HS-5 (cell line): ENCODE data around the gene HSPG2.
"Not testable (repeated sequence)": the region's sequence is repeated elsewhere in the genome, so short reads cannot be mapped to it uniquely, and the experiment has no call there.

Experiments
- DNase-seq: peaks from one replicate; pipeline ENCODE4 v3.0.0-alpha.2; 2012; ENCODE audit warnings: low read depth

Gene HSPG2

DNA sequence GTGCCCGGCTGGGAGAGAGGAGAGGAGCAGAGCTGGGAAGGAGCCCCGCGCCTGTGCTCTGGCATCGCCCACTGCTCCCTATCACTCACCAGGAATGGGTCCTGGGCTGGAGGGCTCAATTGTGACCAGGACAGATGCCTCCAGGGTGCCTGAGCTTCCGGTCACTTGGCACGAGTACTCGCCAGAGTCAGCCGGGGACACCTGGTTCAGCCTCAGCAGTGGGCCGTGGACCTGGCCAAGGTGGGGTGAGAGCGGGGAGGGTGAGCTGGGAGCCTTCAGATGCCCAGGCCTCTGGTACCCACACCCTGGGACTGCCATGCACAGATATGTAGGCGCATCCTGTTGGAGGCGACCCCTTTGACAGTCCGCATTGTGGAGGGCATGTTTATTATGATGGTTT is 93.9 kb downstream of the HSPG2 start:
- DNase-seq = no peak

- DNase-seq = no peak
Observed at GRCh38 chr1:21842606-21843162, 94.4 kb downstream of the HSPG2 start.

DNA sequence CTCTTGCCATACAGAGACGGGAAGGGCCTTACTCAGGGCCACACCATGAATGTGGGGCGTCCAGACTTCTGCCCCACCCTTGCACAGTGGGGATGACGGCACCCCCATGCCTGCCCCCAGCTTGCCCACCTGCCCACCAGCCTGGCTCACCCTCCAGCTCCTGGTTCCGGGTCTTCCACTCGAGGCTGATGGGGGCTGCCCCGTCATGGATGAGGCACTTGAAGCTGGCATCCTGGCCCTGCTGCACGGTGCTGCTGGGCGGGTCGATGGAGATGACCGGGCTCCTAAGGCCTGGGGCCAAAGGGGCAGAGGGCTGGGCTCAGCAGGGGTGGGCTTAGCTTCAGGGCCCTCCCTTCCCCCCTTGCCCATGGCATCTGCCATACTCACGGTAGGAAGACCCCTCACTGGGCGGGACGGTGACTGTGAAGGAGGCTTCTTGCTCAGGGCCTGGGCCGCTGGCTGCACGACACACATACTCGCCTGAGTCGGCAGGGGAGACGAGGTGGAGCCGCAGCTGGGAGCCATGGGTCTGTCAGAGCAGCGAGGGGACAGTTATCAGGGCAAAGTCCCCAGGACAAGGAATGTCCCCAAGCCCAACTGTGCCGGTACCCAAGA is 95.2 kb downstream of the HSPG2 start:
- DNase-seq = no peak

- no peak for DNase-seq
Observed at GRCh38 chr1:21840981-21841380, 96.1 kb downstream of the HSPG2 start.

DNA sequence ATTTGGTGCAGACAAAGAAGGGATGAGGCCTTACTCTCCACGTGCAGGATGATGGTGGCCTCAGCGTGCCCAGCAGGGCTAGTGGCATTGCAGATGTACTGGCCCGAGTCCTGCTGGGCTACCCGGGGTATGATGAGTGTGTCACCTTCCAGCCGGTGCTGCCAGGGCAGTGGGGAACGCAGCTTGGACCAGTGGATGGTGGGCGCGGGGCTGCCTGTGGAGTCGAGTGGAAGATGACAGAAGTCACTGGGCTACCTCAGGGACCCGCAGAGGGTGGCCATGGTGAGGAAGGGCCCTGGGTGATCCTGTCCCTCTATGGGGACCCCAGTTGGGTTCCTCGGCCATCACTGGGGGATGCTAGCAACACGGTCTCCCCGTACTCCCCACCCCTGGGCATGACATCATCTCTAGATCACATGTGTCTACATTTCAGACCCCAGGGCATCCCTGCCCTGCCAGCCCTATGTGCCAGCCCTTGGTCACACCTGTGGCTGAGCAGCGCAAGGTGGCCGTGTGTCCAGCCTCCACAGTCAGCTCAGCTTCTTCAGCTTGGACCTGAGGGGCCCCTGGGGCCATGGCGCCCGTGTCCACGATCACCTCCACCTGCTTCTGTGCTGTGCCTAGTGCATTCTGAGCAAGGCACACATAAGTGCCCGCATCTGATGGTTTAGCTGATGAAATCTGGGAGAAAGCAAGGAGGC is 97.6 kb downstream of the HSPG2 start:
- DNase-seq = no peak

- no peak for DNase-seq
Observed at GRCh38 chr1:21838359-21839157, 98.6 kb downstream of the HSPG2 start.

GRCh38 chr1:21837476-21837875 is 99.6 kb downstream of the HSPG2 start:
- no peak for DNase-seq

DNA sequence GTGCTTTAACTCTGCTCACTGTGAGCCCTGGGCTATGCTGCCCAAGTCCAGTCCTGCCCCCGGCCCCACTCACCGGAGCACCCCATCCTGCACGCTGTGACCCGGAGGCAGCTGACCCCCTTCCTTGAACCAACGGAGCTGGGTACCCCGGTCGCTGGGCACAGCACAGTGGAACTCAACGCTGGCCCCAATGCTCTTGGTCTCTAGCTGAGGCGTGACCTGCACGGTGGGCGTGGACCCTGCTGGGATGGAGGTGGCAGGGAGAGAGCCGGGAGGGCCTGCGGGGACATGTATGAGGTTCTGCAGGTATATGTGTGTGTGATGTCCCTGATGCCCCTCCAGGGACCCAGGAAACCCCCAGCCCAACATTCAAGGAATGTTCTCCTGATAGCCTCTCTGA is 100.4 kb downstream of the HSPG2 start:
- no peak for DNase-seq

DNA sequence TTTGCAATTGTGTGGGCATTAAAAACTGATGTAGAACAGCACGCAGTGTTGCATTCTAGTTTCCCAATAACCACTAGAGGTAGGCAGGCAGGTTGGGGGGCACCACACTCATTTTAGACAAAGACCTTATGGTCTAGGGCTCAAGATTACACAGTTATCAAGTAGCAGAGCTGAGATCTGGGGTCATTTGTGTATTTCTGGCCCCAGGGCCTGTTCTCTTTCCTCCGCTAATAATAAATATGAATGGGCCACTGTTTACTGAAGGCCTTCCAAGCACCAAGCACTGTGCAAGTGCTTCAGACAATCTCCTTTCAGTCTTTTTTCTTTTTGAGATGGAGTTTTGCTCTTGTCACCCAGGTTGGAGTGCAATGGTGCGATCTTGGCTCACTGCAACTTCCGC is 101.1 kb downstream of the HSPG2 start:
- no peak for DNase-seq

GRCh38 chr1:21834666-21835065 is 102.4 kb downstream of the HSPG2 start:
- no peak for DNase-seq

GRCh38 chr1:21834094-21834493 is 103.0 kb downstream of the HSPG2 start:
- no peak for DNase-seq

DNA sequence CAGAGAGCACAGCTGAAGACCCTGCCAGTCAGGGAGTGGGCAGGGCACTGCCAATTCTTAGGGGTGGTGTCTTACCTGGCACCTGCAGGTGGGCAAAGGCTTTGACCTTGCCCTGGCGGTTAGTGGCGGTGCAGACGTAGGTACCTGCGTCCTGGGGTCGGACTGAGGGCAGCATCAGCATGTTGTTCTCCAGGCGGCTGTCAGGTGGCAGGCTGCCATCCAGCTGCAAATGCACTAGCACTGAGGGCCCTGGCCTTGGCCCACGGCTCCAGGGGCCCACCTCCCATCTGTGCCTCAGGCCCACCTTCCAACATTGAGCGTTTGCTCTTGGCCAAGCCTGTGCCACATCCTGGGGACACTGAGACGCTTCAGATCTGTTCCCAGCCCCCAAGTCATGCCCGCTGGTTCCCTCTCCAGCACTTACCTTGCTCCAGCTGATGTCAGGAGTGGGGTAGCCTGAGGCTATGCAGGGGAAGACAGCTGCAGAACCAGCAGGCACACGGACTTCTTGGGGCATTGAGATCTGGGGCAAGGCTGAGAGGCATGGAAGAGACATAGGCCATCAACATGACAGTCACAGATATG is 103.6 kb downstream of the HSPG2 start:
- DNase-seq = no peak

DNA sequence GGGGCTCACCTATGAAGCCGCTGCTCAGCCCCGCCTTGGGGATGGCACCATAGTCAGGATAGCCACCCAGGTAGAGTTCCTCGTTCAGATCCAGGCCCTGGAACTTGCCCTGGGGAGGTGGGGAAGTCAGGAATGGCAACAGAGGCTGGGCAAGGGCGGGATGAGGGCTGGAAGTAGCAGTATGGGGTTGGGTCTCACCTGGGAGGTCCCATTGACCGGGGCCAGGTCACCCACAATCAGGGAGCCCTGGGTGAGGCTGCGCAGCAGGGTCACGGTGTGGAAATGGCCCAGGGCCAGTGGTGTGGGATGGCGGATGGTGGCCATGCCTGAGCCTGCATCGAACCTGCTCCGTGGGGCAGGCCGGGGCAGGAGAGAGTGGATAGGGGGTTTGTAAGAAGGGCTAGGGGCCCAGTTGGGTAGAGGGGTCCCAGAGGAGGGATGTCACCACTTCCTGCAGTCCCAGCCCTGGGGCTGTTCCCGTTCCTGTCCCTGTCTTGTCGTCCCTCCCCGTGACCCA is 105.6 kb downstream of the HSPG2 start:
- DNase-seq = no peak

DNA sequence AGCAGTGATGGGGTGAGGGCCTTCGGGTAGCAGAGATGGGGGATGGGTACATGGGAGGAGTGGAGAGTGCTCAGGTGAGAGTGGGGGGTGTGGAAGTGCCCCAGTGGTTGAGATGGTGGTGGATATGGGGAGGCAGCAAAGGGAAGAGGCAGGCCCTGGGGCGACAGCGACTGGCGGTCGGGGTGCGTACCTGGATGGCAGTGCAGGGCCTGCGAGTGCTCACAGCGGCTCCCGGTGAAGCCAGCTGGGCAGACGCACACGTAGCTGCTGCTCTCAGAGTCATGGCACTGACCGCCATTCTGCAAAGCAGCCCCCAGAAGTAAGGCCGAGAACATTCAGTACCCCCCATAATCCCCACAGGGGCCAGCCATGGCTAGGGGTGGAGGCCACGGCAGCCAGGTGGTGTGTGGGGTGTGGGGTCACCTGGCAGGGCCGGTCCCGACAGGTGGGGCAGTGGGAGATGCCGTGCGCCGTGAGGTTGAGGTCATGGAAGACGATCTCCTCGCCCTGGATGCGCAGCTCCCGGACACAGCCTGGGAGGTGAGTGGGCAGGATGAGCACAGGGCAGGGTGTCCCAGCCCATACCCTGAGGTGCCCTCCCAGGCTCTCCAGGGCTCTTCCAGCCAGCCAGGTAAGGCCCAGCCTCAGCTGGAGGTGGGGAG is 106.2 kb downstream of the HSPG2 start:
- no peak for DNase-seq

DNA sequence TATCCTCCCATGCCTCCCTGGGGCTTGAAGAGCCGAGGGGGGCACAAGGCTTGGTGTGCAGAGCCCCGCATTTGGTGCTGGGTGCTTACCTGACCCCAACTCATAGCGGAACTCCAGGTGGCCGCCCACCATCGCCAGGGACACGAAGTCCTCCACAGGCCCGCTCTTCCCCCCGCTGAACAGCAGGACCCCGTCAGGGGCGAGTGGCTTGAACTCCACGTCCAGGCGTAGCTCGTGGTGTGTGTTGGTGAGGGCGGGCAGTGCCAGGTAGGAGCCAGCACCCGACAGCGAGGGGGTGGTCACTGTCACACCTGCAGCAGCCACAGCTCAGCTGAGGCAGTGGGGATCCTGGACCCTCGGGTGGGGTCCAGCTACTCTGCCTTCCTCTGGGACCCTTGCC is 107.8 kb downstream of the HSPG2 start:
- no peak for DNase-seq

GRCh38 chr1:21828506-21829210 is 108.5 kb downstream of the HSPG2 start:
- no peak for DNase-seq

GRCh38 chr1:21828075-21828474 is 109.0 kb downstream of the HSPG2 start:
- no peak for DNase-seq

DNA sequence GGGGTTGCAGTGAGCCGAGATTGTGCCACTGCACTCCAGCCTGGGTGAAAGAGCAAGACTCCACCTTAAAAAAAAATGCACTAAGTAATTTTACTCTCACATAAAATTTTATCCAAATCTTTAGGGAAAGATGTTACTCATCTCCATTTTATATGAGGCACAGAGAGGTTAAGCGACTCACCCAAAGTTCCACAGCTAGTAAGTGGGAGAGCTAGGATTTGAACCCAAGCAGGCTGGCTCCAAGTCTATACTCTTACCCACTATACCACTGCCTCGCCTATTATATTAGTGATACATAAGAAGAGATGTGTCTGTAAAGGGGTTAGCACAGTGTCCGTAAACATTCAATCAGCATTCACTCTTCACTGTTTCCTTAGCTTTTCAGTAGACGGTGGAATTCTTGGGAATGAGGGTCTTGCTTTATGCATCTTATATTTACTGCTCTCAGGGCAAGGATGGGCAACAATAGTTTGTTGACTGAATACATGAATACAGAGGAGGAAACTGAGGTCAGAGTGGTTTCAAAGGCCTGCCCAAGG is 109.9 kb downstream of the HSPG2 start:
- DNase-seq = no peak

- not testable (repeated sequence) for DNase-seq
Observed at GRCh38 chr1:21826694-21827093, 110.4 kb downstream of the HSPG2 start.

- no peak for DNase-seq
Observed at GRCh38 chr1:21825393-21825792, 111.7 kb downstream of the HSPG2 start.

DNA sequence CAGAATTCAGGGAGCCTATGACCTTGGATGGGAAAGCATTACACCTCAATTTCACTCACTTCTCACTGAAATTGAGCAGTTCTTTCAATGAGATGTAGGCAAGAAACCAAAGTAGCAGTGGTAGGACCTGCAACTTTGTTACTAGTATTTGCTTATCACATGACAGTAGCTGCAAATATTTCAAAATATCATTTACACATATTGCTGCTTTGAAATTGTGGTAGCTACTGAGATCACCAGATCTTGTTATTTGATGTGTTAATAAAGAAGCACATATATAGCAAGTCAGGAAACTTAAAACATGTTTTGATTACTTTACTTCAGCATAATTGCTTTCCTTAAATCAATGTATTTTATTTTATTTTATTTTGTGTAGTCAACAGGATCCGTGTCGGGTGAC is 112.2 kb downstream of the HSPG2 start:
- no peak for DNase-seq
